ENCODE measurements around the gene LEAP2. TPM values are rescaled to one million over a fixed set of nuclear protein-coding genes. Genes with fewer than 3 reads are reported as not detected.

Gene LEAP2
- total and polyA plus RNA-seq, 2 of the 8 experiments (the other 6 are each of a cell fraction or from before 2014, with no cell fraction given), result 1.8 to 2.9 TPM

DNA sequence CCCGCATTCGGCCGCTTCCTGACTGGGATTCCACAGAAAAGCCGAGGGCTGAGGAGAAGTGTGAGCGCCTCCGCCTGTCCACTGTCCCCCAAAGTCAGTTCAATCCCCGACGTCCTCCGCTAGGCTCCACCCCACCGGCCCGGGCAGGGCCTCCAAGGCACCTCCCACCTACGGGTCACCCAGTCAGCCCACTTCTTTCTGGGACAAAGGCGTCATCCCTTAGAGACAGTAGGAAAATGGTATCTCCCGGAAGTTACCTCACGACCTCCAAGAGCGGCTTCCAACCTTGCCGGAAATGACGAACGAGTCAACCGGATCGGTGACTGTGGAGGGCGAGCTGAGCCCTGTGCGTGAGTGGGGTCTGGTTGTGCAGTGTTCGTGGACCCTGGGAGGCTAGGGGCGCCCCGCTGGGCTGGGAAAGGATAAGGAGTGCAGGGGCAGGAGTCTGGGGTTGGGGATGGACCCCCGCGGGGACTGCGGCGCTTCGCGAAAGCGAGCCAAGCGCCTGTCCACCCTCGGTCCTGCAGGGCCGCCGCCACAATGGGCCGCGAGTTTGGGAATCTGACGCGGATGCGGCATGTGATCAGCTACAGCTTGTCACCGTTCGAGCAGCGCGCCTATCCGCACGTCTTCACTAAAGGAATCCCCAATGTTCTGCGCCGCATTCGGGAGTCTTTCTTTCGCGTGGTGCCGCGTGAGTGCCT, 7.0 kb upstream of the LEAP2 start, which contains the start of the genes GDF9 and UQCRQ (continued):
- no peak for TF ChIP-seq NANOG (IDR thresholded peaks at IDR 0.05; ENCODE audit: insufficient read depth, low read depth, low read length, poor library complexity, severe bottlenecking)
- TF ChIP-seq CEBPB (IDR thresholded peaks at IDR 0.05; ENCODE audit: low read depth, low read length), result no peak
- no peak for TF ChIP-seq SRF (IDR thresholded peaks at IDR 0.05; ENCODE audit: low read depth, low read length)
- TF ChIP-seq NRF1 (IDR thresholded peaks at IDR 0.05; ENCODE audit: low read depth, low read length), result no peak
- TF ChIP-seq CHD1 (IDR thresholded peaks at IDR 0.05; ENCODE audit: low read depth, low read length), result peak; percentile 91
- no peak for TF ChIP-seq EZH2 (IDR thresholded peaks at IDR 0.05; ENCODE audit: low read depth, low read length, severe bottlenecking)
- TF ChIP-seq CBX5 (IDR thresholded peaks at IDR 0.05; ENCODE audit: low read depth, low read length), result no peak
- no peak for TF ChIP-seq KDM1A (IDR thresholded peaks at IDR 0.05; ENCODE audit: borderline replicate concordance, low read length)
- TF ChIP-seq JUND (IDR thresholded peaks at IDR 0.05; ENCODE audit: low read length), result peak; percentile 95
- 0 out of 2 replicates have a peak, but pooled peaks have one; percentile 40 for TF ChIP-seq KDM5A (IDR thresholded peaks at IDR 0.05; ENCODE audit: low read length)
- peak; percentile 39; the same call in 1 of the 2 replicates for TF ChIP-seq EGR1 (IDR thresholded peaks at IDR 0.05; ENCODE audit: borderline replicate concordance, low read depth, low read length)
- TF ChIP-seq BRCA1 (IDR thresholded peaks at IDR 0.05; ENCODE audit: low read depth, low read length), result no peak
- peak; percentile 84 for TF ChIP-seq TBP (IDR thresholded peaks at IDR 0.05; ENCODE audit: low read depth, low read length)
- no peak for TF ChIP-seq ZNF274 (IDR thresholded peaks at IDR 0.05; ENCODE audit: borderline replicate concordance, extremely low read depth, low read length)
- no peak for TF ChIP-seq FOSL1 (IDR thresholded peaks at IDR 0.05; ENCODE audit: insufficient read depth, low read depth, low read length)
- TF ChIP-seq, protein P1, sequence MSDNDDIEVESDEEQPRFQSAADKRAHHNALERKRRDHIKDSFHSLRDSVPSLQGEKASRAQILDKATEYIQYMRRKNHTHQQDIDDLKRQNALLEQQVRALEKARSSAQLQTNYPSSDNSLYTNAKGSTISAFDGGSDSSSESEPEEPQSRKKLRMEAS (IDR thresholded peaks at IDR 0.05), result peak; percentile 23; the same call in 1 of the 2 replicates
- TF ChIP-seq PHF8 (conservative IDR thresholded peaks at IDR 0.05; ENCODE audit: low read depth, low read length), result peak; percentile 95
- TF ChIP-seq SIN3A (conservative IDR thresholded peaks at IDR 0.05 in 1 of 2, IDR thresholded peaks at IDR 0.05 in 1 of 2; ENCODE audit: low read depth in 1 of 2, low read length in 2 of 2), result peak; percentile 77 to 79; a peak in 2 of 4 replicates
- 0 out of 2 replicates have a peak, but pooled peaks have one; percentile 9 for TF ChIP-seq GTF2F1 (IDR thresholded peaks at IDR 0.05; ENCODE audit: borderline replicate concordance, low read depth, low read length)
- no peak for TF ChIP-seq RNF2 (IDR thresholded peaks at IDR 0.05; ENCODE audit: borderline replicate concordance, low read depth, low read length, missing control alignments, poor library complexity, severe bottlenecking)
- TF ChIP-seq TAF7 (optimal IDR thresholded peaks at IDR 0.05; ENCODE audit: borderline replicate concordance, low read depth, low read length), result no peak
- no peak for TF ChIP-seq CBX8 (IDR thresholded peaks at IDR 0.05; ENCODE audit: borderline replicate concordance, low read depth, low read length)

Measured in H1 (cell line).